ENCODE results near the gene LCA5. TPM values are rescaled to one million over a fixed set of nuclear protein-coding genes. Genes with fewer than 3 reads are reported as not detected.

LCA5 gene
- total RNA-seq, 1 donor from 2014 or later, result 6.4 TPM

- no peak for DNase-seq (ENCODE audit: extremely low spot score in 2 of 2)
- no peaks in the 10 kb centered on the region for H3K27me3 ChIP-seq
- H3K36me3 ChIP-seq, result peaks cover 0 to 4% of the 10 kb centered on the region in 2 donors
- TF ChIP-seq POLR2AphosphoS5 (IDR thresholded peaks at IDR 0.05; ENCODE audit: insufficient read depth in 1 of 2, low read depth in 1 of 2) (no peak), CTCF (IDR thresholded peaks at IDR 0.05) (no peak), POLR2A (IDR thresholded peaks at IDR 0.05) (no peak)
- no peaks in the 10 kb centered on the region for H3K4me1 ChIP-seq
- no peak overlapping the region for H3K4me3 ChIP-seq
- no peak overlapping the region for H3K27ac ChIP-seq
- H3K9me3 ChIP-seq, result no peaks in the 10 kb centered on the region
- intact Hi-C loops (cut with DNase I), result no loop called here
These were observed 25.2 kb downstream of the LCA5 start for GRCh38 chr6:79512014-79512413.

- no peak for TF ChIP-seq POLR2AphosphoS5 (IDR thresholded peaks at IDR 0.05; ENCODE audit: insufficient read depth in 1 of 2, low read depth in 1 of 2)
- TF ChIP-seq CTCF (IDR thresholded peaks at IDR 0.05), result no peak
- TF ChIP-seq POLR2A (IDR thresholded peaks at IDR 0.05), result no peak
- no peak for DNase-seq (ENCODE audit: extremely low spot score in 2 of 2)
- no peak overlapping the region for H3K27ac ChIP-seq
- H3K4me1 ChIP-seq, result no peaks in the 10 kb centered on the region
- H3K36me3 ChIP-seq, result peaks cover 0 to 4% of the 10 kb centered on the region in 2 donors
- intact Hi-C loops (cut with DNase I), result no loop called here
- no peaks in the 10 kb centered on the region for H3K27me3 ChIP-seq
- no peaks in the 10 kb centered on the region for H3K9me3 ChIP-seq
- H3K4me3 ChIP-seq, result no peak overlapping the region
These were observed 26.5 kb downstream of the LCA5 start for GRCh38 chr6:79510707-79511106.

DNA sequence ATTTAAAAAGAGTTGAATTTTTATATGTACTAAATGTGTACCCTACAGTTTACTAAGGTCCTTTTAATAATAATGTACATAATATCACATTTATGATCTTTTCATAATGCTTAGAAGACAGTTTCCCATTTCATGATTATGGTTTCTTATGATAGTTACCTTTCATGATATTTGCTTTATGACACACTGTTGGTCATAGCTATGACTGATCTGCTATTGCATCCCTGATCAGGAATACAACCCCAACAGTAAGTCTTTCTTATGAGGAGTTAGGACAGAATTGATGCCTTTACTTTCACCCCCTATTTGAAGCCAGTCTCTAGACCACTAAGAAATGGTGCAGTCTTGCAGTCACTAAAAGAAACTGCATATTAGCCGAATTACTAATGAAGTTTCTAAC is 31.0 kb downstream of the LCA5 start:
- TF ChIP-seq CTCF (IDR thresholded peaks at IDR 0.05), result no peak
- TF ChIP-seq POLR2A (IDR thresholded peaks at IDR 0.05), result no peak
- no peak for TF ChIP-seq POLR2AphosphoS5 (IDR thresholded peaks at IDR 0.05; ENCODE audit: insufficient read depth in 1 of 2, low read depth in 1 of 2)
- no peak overlapping the region for H3K4me3 ChIP-seq
- DNase-seq (ENCODE audit: extremely low spot score in 2 of 2), result no peak
- H3K36me3 ChIP-seq, result no peaks in the 10 kb centered on the region
- H3K27ac ChIP-seq, result no peak overlapping the region
- no peaks in the 10 kb centered on the region for H3K9me3 ChIP-seq
- intact Hi-C loops (cut with DNase I), result no loop called here
- no peaks in the 10 kb centered on the region for H3K4me1 ChIP-seq
- no peaks in the 10 kb centered on the region for H3K27me3 ChIP-seq

DNA sequence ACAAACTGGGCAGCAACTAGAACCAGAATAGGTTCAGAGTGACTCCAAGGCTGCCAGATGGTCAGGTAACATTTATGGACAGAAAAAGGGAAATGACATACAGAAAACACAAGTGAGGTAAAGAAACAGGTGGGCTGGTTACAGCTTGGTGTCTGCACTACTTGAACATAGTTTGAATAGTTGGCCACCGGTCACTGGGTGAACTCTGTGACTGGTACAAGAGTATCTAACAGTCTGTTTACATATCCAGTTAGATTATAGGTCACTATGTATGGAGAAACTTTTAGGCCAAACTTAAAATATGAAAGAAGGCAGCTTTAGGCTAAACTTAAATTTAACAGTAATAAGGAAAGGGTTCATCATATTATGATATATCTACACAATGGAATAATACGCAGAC is 32.9 kb downstream of the LCA5 start:
- Histone ChIP-seq H3K4me3 (no peak overlapping the region), H3K9me3 (no peaks in the 10 kb centered on the region), H3K4me1 (no peaks in the 10 kb centered on the region), H3K36me3 (no peaks in the 10 kb centered on the region), H3K27ac (no peak overlapping the region), H3K27me3 (no peaks in the 10 kb centered on the region)
- TF ChIP-seq POLR2A (IDR thresholded peaks at IDR 0.05), result no peak
- no peak for TF ChIP-seq CTCF (IDR thresholded peaks at IDR 0.05)
- no peak for TF ChIP-seq POLR2AphosphoS5 (IDR thresholded peaks at IDR 0.05; ENCODE audit: insufficient read depth in 1 of 2, low read depth in 1 of 2)
- no peak for DNase-seq (ENCODE audit: extremely low spot score in 2 of 2)
- intact Hi-C loops (cut with DNase I), result no loop called here

DNA sequence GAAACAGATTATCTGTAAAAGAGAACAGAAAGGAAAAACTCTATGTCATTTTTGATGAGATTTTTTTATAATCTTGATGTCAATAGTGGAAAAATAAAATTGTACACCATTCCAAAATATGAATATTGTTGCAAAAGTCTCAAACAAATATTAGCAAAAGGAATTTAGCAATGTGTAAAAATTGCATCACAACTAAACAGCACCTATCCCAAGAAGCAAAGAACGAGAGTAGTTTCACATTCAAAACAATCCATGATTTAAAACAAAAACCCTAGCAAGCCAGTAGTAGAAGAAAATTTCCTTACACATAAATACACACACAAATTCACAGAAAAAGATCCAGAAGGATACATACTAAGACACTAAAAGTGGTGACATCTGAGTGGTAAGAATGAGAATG is 38.4 kb downstream of the LCA5 start:
- Histone ChIP-seq H3K4me1 (no peaks in the 10 kb centered on the region), H3K36me3 (no peaks in the 10 kb centered on the region), H3K9me3 (no peaks in the 10 kb centered on the region), H3K4me3 (no peak overlapping the region), H3K27ac (no peak overlapping the region), H3K27me3 (no peaks in the 10 kb centered on the region)
- TF ChIP-seq CTCF (IDR thresholded peaks at IDR 0.05), result no peak
- TF ChIP-seq POLR2AphosphoS5 (IDR thresholded peaks at IDR 0.05; ENCODE audit: insufficient read depth in 1 of 2, low read depth in 1 of 2), result no peak
- no peak for TF ChIP-seq POLR2A (IDR thresholded peaks at IDR 0.05)
- intact Hi-C loops (cut with DNase I), result no loop called here
- no peak for DNase-seq (ENCODE audit: extremely low spot score in 2 of 2)
